NT2/D1 (cell line): ENCODE data around the gene RPTOR.

Experiments
- DNase-seq: peaks from one replicate; pipeline ENCODE4 v3.0.0-alpha.2; 2011; ENCODE audit warnings: low read depth, low spot score
- H3K27me3 ChIP-seq: 2 replicates; pipeline ENCODE4 v1.6.0; 2011; ENCODE audit warnings: mild to moderate bottlenecking; ENCODE audit not compliant: insufficient read length, insufficient read depth
- H3K36me3 ChIP-seq: 2 replicates; pipeline ENCODE4 v1.6.1; 2011; ENCODE audit warnings: mild to moderate bottlenecking, low read length, mixed read lengths; ENCODE audit not compliant: insufficient read depth, insufficient read length
- H3K4me1 ChIP-seq: 2 replicates; pipeline ENCODE4 v1.5.1; 2011; ENCODE audit not compliant: insufficient read depth, insufficient read length
- H3K4me3 ChIP-seq: 2 replicates; pipeline ENCODE4 v1.5.1; 2011; ENCODE audit warnings: low read depth; ENCODE audit not compliant: insufficient read length
- H3K9ac ChIP-seq: 2 replicates; pipeline ENCODE4 v1.6.0; 2011; ENCODE audit warnings: low read depth; ENCODE audit not compliant: insufficient read length
- H3K9me3 ChIP-seq: 2 replicates; pipeline ENCODE4 v1.5.1; 2011; ENCODE audit warnings: mild to moderate bottlenecking, low read length; ENCODE audit not compliant: insufficient read depth
- SUZ12 ChIP-seq: IDR thresholded peaks from 2 replicates; pipeline ENCODE4 v1.6.1; 2011; ENCODE audit not compliant: insufficient read length, insufficient read depth; ENCODE audit errors: extremely low read depth
- YY1 ChIP-seq: IDR thresholded peaks from 2 replicates; pipeline ENCODE4 v1.6.1; 2011; ENCODE audit not compliant: insufficient read length, insufficient read depth
- ZNF274 ChIP-seq: IDR thresholded peaks from 2 replicates; pipeline ENCODE4 v1.6.1; 2011; ENCODE audit warnings: mild to moderate bottlenecking, low read depth, low read length

Gene RPTOR

DNA sequence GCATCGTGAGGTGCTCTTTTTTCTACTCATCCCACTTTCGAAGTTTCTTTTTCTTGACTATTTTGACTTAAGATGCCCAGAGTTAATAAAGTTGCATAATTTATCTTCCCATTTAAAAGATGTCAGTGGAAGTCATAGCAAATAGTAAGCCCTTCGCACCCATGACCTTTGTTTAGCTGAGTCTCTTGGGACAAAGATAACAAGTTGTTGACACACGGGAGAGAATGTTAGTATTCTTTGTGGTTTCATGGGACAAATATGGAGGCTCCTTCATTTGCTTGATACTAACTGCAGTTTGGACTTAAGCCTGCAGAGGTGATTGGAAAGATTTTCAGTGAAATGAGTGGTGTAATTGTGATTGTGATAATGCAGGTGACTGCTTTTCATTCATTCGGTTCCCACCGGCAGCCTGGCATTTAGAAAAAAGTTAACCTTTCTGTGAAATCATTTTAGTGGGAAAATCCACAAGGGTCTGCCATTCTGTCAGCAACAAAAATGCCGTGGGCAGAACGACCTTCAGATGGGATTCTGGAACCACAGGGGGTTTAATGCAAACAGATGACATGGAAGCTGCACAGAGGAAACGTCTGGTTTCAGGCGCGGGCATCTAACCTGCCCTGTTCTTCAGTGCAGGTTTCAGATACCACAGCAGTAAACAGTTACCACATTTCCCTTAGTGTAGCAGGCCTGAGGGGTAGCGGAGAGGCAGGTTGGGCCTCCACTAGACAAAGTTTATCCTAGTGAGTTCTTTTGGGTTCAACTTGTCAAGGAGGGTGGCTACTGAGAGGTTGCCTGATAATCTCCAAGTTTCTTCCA, 123.0 kb downstream of the RPTOR start:
- Histone ChIP-seq H3K27me3 (no peaks in the 10 kb centered on the region), H3K36me3 (peaks cover 10% of the 10 kb centered on the region), H3K9me3 (no peaks in the 10 kb centered on the region), H3K4me1 (peaks cover 16% of the 10 kb centered on the region), H3K9ac (no peak overlapping the region), H3K4me3 (no peak overlapping the region)
- no peak for DNase-seq
- no peak for TF ChIP-seq YY1
- no peak for TF ChIP-seq ZNF274
- no peak for TF ChIP-seq SUZ12

DNA sequence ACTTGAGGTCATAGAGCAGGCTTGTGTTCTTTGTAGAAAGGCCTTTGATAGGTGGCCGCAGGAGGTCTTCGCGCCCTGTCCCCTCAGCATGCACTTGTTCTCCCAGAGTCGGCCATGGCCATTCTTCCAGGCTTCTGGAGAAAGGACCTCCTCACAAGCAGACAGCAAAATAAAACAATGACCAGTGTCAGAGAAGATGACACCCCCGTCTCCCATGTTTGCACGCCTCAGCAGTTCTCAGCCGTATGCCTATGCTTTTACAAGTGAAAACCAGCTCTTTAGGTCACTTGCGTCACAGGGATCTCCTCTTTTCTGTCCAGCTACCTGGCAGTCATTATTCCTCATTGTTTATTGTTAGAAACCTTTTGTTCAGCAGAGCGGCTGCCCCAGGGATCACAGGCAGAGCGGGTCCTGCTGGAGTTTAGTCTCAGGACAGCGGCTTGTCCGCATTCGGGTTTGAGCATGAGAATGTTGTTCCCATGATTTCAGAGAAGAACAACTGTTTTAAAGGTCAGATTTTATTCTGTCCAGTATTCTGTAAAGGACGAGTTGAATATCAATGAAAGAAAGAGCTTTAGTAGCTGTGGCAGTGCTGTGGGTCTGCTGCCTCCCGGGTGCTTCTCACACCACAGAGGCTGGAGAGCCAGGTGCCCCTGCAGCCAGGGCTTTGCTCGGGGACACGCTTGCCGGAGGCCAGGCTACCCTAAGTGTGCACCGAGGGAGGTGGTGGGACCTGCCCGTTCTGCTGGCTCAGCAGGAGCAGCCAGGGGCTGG, 123.9 kb downstream of the RPTOR start:
- no peak for DNase-seq
- Histone ChIP-seq H3K4me3 (no peak overlapping the region), H3K4me1 (peaks cover 15% of the 10 kb centered on the region), H3K36me3 (peaks cover 10% of the 10 kb centered on the region), H3K9me3 (no peaks in the 10 kb centered on the region), H3K9ac (no peak overlapping the region), H3K27me3 (no peaks in the 10 kb centered on the region)
- TF ChIP-seq ZNF274: no peak

DNA sequence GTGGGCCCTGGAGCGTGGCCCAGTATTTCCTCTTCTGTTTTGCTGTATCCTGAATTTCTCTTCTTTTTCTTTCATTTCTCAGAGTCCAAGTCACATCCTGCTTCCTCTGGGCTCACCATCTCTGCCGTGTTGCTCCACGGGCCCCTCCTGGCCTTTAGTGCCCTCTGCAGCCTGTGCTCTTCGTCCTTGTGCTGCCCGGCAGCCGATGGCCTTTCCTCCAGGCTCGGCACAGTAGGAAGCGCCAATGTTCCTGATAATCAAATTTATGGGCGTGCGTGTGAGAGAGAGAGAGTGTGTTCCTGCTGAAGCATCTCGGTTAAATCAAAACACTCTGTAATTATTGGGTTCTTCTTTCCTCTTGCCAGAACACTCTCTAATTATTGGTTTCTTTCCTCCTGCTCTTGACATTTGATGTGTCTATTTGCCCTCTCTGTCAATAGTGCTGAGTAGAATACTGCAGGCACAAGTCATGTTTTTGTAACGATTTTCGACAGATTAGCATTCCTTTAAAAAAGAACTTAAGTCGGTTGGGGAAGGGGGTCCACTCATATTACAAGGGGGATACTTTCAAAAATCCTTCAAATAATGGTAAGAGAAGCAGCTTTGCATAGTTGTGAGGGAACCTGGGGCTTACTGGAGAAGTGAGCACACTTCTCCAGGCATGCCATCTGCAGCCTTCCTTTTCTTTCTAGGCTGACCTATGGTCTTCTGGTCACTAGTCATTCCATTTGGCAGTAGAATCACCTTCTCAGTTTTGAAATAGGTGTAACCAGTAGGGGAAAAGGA, 126.6 kb downstream of the RPTOR start:
- DNase-seq: no peak
- H3K27me3 ChIP-seq: no peaks in the 10 kb centered on the region
- H3K4me3 ChIP-seq: no peak overlapping the region
- TF ChIP-seq YY1 (no peak), ZNF274 (no peak), SUZ12 (no peak)
- H3K9ac ChIP-seq: no peak overlapping the region
- H3K36me3 ChIP-seq: peaks cover 8% of the 10 kb centered on the region
- H3K9me3 ChIP-seq: no peaks in the 10 kb centered on the region
- H3K4me1 ChIP-seq: peaks cover 7% of the 10 kb centered on the region

DNA sequence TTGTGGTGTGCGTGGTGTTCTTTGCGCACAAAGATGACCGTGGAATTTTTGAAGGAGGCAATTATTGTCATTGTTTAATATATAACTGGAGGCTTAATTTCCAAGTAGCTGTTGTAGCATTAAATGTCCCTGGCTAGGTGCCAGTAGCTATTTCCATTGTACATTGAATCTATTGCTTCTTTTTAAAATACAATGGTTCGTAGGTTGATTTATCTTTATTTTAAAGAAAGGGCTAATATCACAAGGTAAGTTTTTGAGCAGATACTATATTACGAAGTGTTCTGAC, 127.1 kb downstream of the RPTOR start:
- Histone ChIP-seq H3K9ac (no peak overlapping the region), H3K9me3 (no peaks in the 10 kb centered on the region), H3K27me3 (no peaks in the 10 kb centered on the region), H3K4me1 (peaks cover 7% of the 10 kb centered on the region), H3K36me3 (peaks cover 3% of the 10 kb centered on the region), H3K4me3 (no peak overlapping the region)
- TF ChIP-seq YY1: no peak
- TF ChIP-seq ZNF274: no peak
- TF ChIP-seq SUZ12: no peak
- DNase-seq: no peak

DNA sequence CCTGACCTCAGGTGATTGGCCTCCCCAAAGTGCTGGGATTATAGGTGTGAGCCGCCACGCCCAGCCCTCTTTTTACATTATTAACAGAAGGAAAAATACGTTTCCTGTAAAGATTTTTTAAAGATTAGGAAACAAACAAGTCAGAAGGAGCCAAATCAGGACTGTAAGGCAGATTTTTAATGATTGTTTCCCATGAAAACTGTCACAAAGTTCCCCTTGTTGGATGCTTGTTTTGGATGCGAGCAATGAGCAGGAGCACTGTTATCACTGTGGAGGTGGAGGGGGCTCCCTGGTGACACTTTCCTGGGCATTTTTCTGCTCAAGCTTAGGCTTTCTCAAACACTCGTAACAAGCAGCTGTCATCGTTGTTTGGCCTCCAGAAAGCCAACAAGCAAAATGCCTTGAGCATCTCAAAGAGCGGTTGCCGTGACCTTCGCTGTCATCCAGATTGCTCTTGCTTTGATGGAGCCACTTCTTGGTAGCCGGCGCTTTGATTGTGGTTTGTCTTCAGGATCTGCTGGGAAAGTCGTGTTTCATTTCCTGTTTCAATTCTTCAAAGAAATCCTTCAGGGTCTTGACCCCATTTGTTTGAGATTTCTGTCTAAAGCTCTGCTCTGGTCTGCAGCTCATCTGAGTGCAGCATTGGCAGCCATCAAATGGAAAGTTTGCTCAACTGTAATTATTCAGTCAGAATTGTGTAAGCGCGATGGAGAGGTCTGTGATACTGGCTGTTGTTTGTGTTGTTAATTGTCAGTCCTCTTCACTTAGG, 128.7 kb downstream of the RPTOR start:
- no peaks in the 10 kb centered on the region for H3K9me3 ChIP-seq
- H3K4me3 ChIP-seq: no peak overlapping the region
- no peak overlapping the region for H3K9ac ChIP-seq
- no peaks in the 10 kb centered on the region for H3K27me3 ChIP-seq
- no peak for DNase-seq
- peaks cover 7% of the 10 kb centered on the region for H3K4me1 ChIP-seq
- TF ChIP-seq YY1: no peak
- no peak for TF ChIP-seq ZNF274
- TF ChIP-seq SUZ12: no peak
- H3K36me3 ChIP-seq: no peaks in the 10 kb centered on the region

DNA sequence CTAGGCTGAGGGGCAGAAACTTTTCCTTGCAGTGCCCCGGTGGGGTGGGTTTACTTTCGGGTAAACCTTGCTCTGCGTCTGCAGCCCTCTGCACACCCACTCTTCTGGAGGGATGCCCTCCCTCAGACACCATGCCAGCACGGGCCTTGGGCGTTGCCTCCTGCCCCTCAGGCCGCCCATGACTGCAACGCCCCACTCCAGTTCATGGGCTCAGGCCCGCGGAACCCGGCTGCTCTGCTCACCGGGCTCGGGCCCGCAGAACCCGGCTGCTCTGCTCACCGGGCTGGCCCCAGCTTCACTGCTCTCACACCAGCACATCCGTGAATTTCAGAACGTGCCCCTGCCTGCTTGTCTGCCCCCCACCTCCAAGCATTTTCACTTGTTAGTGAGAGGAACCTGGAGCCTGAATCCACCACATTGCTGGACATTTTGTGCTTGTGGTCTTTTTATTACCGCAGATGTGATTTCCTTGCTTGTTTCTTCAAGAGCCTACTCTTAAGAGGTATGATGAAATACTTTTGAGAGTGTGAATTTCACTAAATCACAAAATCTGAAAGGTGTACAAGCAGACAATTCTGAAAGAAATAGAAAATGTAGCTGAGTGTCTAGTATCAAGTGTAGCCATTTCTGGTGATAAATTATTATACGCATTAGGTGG, 130.9 kb downstream of the RPTOR start:
- no peak overlapping the region for H3K4me3 ChIP-seq
- no peak for DNase-seq
- peaks cover under 1% of the 10 kb centered on the region for H3K36me3 ChIP-seq
- peaks cover 10% of the 10 kb centered on the region for H3K4me1 ChIP-seq
- TF ChIP-seq YY1 (no peak), SUZ12 (no peak), ZNF274 (no peak)
- no peaks in the 10 kb centered on the region for H3K27me3 ChIP-seq
- no peaks in the 10 kb centered on the region for H3K9me3 ChIP-seq
- H3K9ac ChIP-seq: no peak overlapping the region
